ENCODE data around the gene CYTH3.

Gene CYTH3

GRCh38 chr7:6256677-6257535, 15.5 kb downstream of the CYTH3 start:
- no peak overlapping the region for H3K4me3 ChIP-seq (ENCODE audit: low read length in 2 of 2)
- H3K4me1 ChIP-seq (ENCODE audit: control insufficient read depth, insufficient read depth, low read length): peaks cover 10% of the 10 kb centered on the region
- H3K9me3 ChIP-seq (ENCODE audit: control insufficient read depth in 2 of 2, low read length in 2 of 2): no peaks in the 10 kb centered on the region
- H3K36me3 ChIP-seq (ENCODE audit: control insufficient read depth in 2 of 2, insufficient read depth in 2 of 2, low read length in 2 of 2): no peaks in the 10 kb centered on the region
- H3K27ac ChIP-seq (ENCODE audit: low read length): no peak overlapping the region
- no peaks in the 10 kb centered on the region for H3K27me3 ChIP-seq (ENCODE audit: control insufficient read depth in 1 of 2, insufficient read depth in 2 of 2, low read length in 2 of 2)
- no peak overlapping the region for H3K9ac ChIP-seq (ENCODE audit: low read length in 2 of 2)

- Histone ChIP-seq H3K4me3 (ENCODE audit: low read length in 2 of 2) (peak overlapping the region in 1 of 2 donors; percentile 9), H3K9me3 (ENCODE audit: control insufficient read depth in 2 of 2, low read length in 2 of 2) (no peaks in the 10 kb centered on the region), H3K36me3 (ENCODE audit: control insufficient read depth in 2 of 2, insufficient read depth in 2 of 2, low read length in 2 of 2) (no peaks in the 10 kb centered on the region), H3K4me1 (ENCODE audit: control insufficient read depth, insufficient read depth, low read length) (peaks cover 10% of the 10 kb centered on the region), H3K27me3 (ENCODE audit: control insufficient read depth in 1 of 2, insufficient read depth in 2 of 2, low read length in 2 of 2) (no peaks in the 10 kb centered on the region), H3K9ac (ENCODE audit: low read length in 2 of 2) (no peak overlapping the region), H3K27ac (ENCODE audit: low read length) (no peak overlapping the region)
Measured at GRCh38 chr7:6256109-6256483, 16.3 kb downstream of the CYTH3 start.

GRCh38 chr7:6254866-6255265, 17.6 kb downstream of the CYTH3 start:
- H3K9me3 ChIP-seq (ENCODE audit: control insufficient read depth in 2 of 2, low read length in 2 of 2): no peaks in the 10 kb centered on the region
- H3K36me3 ChIP-seq (ENCODE audit: control insufficient read depth in 2 of 2, insufficient read depth in 2 of 2, low read length in 2 of 2): no peaks in the 10 kb centered on the region
- H3K27ac ChIP-seq (ENCODE audit: low read length): no peak overlapping the region
- no peak overlapping the region for H3K4me3 ChIP-seq (ENCODE audit: low read length in 2 of 2)
- peaks cover 5% of the 10 kb centered on the region for H3K4me1 ChIP-seq (ENCODE audit: control insufficient read depth, insufficient read depth, low read length)
- H3K9ac ChIP-seq (ENCODE audit: low read length in 2 of 2): no peak overlapping the region
- no peaks in the 10 kb centered on the region for H3K27me3 ChIP-seq (ENCODE audit: control insufficient read depth in 1 of 2, insufficient read depth in 2 of 2, low read length in 2 of 2)

DNA sequence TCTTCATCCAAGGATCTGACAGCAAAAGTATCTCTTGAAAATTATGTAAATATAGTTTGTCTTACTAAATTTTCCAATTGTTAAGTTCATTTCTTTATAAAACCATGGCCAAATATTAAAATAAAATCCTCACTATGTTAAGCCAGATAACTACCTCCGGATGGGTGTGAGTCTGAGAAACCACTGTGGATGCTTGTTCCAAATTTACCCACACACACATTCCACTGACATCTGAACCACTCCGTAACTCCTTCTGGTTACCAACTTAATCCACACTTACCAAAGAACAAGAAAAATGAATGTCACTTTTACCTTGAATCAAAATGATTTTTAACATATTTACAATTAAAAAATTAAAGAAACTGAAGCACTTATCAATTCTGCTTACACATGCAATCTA, 19.7 kb downstream of the CYTH3 start:
- Histone ChIP-seq H3K4me1 (ENCODE audit: control insufficient read depth, insufficient read depth, low read length) (peaks cover under 1% of the 10 kb centered on the region), H3K27ac (ENCODE audit: low read length) (no peak overlapping the region)

DNA sequence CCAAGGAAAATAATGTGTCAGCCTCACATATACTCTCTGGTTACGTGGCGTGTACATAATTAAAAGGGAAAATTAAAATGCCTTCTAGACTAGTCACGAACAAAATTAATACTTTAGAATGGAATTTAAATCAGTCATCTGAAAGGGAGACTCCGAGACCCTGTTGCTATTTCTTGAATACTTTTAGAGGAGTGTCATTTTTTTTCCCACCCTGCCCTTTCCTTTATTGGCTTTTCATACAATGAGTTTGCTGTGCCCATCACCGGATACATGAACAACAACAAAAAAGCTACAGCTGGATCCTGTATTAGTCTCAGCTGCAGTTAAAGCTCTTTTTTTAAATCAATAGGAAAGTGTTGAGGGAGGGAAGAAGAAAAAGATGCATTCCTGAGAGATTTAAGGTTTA, 20.1 kb downstream of the CYTH3 start:
- Histone ChIP-seq H3K4me3 (ENCODE audit: low read length in 2 of 2) (no peak overlapping the region), H3K27me3 (ENCODE audit: control insufficient read depth in 1 of 2, insufficient read depth in 2 of 2, low read length in 2 of 2) (no peaks in the 10 kb centered on the region), H3K9ac (ENCODE audit: low read length in 2 of 2) (no peak overlapping the region), H3K9me3 (ENCODE audit: control insufficient read depth in 2 of 2, low read length in 2 of 2) (no peaks in the 10 kb centered on the region), H3K27ac (ENCODE audit: low read length) (no peak overlapping the region), H3K4me1 (ENCODE audit: control insufficient read depth, insufficient read depth, low read length) (peaks cover 3% of the 10 kb centered on the region), H3K36me3 (ENCODE audit: control insufficient read depth in 2 of 2, insufficient read depth in 2 of 2, low read length in 2 of 2) (no peaks in the 10 kb centered on the region)

More for the DNA sequence above, 19.7 kb downstream of the CYTH3 start:
- Histone ChIP-seq H3K9ac (ENCODE audit: low read length in 2 of 2) (no peak overlapping the region), H3K36me3 (ENCODE audit: control insufficient read depth in 2 of 2, insufficient read depth in 2 of 2, low read length in 2 of 2) (no peaks in the 10 kb centered on the region), H3K27me3 (ENCODE audit: control insufficient read depth in 1 of 2, insufficient read depth in 2 of 2, low read length in 2 of 2) (no peaks in the 10 kb centered on the region), H3K9me3 (ENCODE audit: control insufficient read depth in 2 of 2, low read length in 2 of 2) (no peaks in the 10 kb centered on the region), H3K4me3 (ENCODE audit: low read length in 2 of 2) (no peak overlapping the region)

DNA sequence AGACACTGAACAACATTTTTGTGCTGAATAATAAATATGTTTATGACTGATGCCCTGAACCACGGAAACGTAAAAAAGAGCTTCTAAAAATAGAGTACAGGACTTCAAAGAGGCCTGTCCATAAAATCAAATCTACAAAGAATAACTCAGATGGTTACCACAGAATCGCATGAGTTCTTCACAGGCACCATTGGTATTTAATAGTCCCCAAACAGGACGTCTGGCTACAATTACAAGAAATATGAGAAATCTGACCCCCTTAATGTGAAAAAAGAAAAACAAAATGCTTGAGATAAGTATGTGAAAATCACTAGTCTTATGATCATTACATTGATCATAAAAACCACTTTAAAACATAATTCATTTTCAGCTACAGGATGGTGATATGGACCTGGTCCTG, 20.8 kb downstream of the CYTH3 start:
- no peak overlapping the region for H3K4me3 ChIP-seq (ENCODE audit: low read length in 2 of 2)
- no peak overlapping the region for H3K27ac ChIP-seq (ENCODE audit: low read length)
- H3K9me3 ChIP-seq (ENCODE audit: control insufficient read depth in 2 of 2, low read length in 2 of 2): no peaks in the 10 kb centered on the region
- H3K27me3 ChIP-seq (ENCODE audit: control insufficient read depth in 1 of 2, insufficient read depth in 2 of 2, low read length in 2 of 2): no peaks in the 10 kb centered on the region
- no peak overlapping the region for H3K9ac ChIP-seq (ENCODE audit: low read length in 2 of 2)
- H3K36me3 ChIP-seq (ENCODE audit: control insufficient read depth in 2 of 2, insufficient read depth in 2 of 2, low read length in 2 of 2): no peaks in the 10 kb centered on the region
- peaks cover 7% of the 10 kb centered on the region for H3K4me1 ChIP-seq (ENCODE audit: control insufficient read depth, insufficient read depth, low read length)

DNA sequence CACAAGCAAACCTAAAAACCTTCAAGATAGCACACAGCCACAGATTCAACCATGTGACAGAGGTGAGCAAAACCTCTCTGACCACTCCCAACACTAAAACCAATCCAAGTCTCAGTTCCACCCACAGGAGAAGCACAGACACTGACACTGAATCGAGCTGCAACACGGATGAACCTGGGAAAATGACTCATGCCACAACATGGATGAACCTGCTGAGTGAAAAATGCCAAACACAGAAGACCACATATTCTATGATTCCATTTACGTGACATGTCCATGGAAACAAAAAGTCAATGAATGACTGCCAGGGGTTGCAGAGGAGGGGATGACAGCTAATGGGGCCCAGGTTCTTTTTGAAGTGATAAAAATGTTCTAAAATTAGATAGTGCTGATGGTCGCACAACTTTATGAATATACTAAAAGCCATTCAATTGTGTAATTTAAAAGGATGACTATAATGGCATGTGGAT, 22.0 kb downstream of the CYTH3 start:
- Histone ChIP-seq H3K36me3 (ENCODE audit: control insufficient read depth in 2 of 2, insufficient read depth in 2 of 2, low read length in 2 of 2) (no peaks in the 10 kb centered on the region), H3K27ac (ENCODE audit: low read length) (no peak overlapping the region), H3K27me3 (ENCODE audit: control insufficient read depth in 1 of 2, insufficient read depth in 2 of 2, low read length in 2 of 2) (no peaks in the 10 kb centered on the region), H3K4me1 (ENCODE audit: control insufficient read depth, insufficient read depth, low read length) (peaks cover 7% of the 10 kb centered on the region), H3K9ac (ENCODE audit: low read length in 2 of 2) (no peak overlapping the region), H3K4me3 (ENCODE audit: low read length in 2 of 2) (no peak overlapping the region), H3K9me3 (ENCODE audit: control insufficient read depth in 2 of 2, low read length in 2 of 2) (no peaks in the 10 kb centered on the region)

DNA sequence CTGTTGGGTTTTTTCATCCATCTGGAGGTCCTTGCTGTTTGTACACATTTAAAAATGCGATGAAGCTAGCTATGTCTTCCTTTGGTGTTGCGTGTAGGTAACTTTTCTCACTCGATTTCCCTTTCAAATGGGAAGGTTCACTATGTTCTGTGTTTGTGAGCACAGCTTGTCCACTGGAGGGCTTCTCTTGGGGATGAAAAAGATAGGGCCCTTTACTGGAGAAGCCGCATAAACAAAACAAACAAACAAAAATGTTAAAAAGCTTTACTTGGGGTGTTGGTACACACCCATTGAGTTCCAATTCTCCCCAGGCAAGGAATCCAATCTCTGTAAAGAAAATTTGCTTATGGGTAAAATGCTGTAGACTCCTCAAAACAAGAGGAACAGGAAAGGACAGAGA, 23.4 kb downstream of the CYTH3 start:
- H3K9ac ChIP-seq (ENCODE audit: low read length in 2 of 2): no peak overlapping the region
- peaks cover 7% of the 10 kb centered on the region for H3K4me1 ChIP-seq (ENCODE audit: control insufficient read depth, insufficient read depth, low read length)
- no peak overlapping the region for H3K4me3 ChIP-seq (ENCODE audit: low read length in 2 of 2)
- no peaks in the 10 kb centered on the region for H3K36me3 ChIP-seq (ENCODE audit: control insufficient read depth in 2 of 2, insufficient read depth in 2 of 2, low read length in 2 of 2)
- no peaks in the 10 kb centered on the region for H3K9me3 ChIP-seq (ENCODE audit: control insufficient read depth in 2 of 2, low read length in 2 of 2)
- H3K27ac ChIP-seq (ENCODE audit: low read length): no peak overlapping the region
- no peaks in the 10 kb centered on the region for H3K27me3 ChIP-seq (ENCODE audit: control insufficient read depth in 1 of 2, insufficient read depth in 2 of 2, low read length in 2 of 2)

- Histone ChIP-seq H3K9me3 (ENCODE audit: control insufficient read depth in 2 of 2, low read length in 2 of 2) (no peaks in the 10 kb centered on the region), H3K27ac (ENCODE audit: low read length) (no peak overlapping the region), H3K9ac (ENCODE audit: low read length in 2 of 2) (no peak overlapping the region), H3K4me1 (ENCODE audit: control insufficient read depth, insufficient read depth, low read length) (peaks cover 7% of the 10 kb centered on the region), H3K4me3 (ENCODE audit: low read length in 2 of 2) (no peak overlapping the region), H3K27me3 (ENCODE audit: control insufficient read depth in 1 of 2, insufficient read depth in 2 of 2, low read length in 2 of 2) (no peaks in the 10 kb centered on the region), H3K36me3 (ENCODE audit: control insufficient read depth in 2 of 2, insufficient read depth in 2 of 2, low read length in 2 of 2) (no peaks in the 10 kb centered on the region)
Measured at GRCh38 chr7:6248581-6248980, 23.8 kb downstream of the CYTH3 start.

- no peaks in the 10 kb centered on the region for H3K9me3 ChIP-seq (ENCODE audit: control insufficient read depth in 2 of 2, low read length in 2 of 2)
- no peaks in the 10 kb centered on the region for H3K27me3 ChIP-seq (ENCODE audit: control insufficient read depth in 1 of 2, insufficient read depth in 2 of 2, low read length in 2 of 2)
- no peaks in the 10 kb centered on the region for H3K36me3 ChIP-seq (ENCODE audit: control insufficient read depth in 2 of 2, insufficient read depth in 2 of 2, low read length in 2 of 2)
- no peak overlapping the region for H3K9ac ChIP-seq (ENCODE audit: low read length in 2 of 2)
- no peak overlapping the region for H3K4me3 ChIP-seq (ENCODE audit: low read length in 2 of 2)
- peaks cover 7% of the 10 kb centered on the region for H3K4me1 ChIP-seq (ENCODE audit: control insufficient read depth, insufficient read depth, low read length)
- no peak overlapping the region for H3K27ac ChIP-seq (ENCODE audit: low read length)
Measured at GRCh38 chr7:6246251-6246917, 26.0 kb downstream of the CYTH3 start.

DNA sequence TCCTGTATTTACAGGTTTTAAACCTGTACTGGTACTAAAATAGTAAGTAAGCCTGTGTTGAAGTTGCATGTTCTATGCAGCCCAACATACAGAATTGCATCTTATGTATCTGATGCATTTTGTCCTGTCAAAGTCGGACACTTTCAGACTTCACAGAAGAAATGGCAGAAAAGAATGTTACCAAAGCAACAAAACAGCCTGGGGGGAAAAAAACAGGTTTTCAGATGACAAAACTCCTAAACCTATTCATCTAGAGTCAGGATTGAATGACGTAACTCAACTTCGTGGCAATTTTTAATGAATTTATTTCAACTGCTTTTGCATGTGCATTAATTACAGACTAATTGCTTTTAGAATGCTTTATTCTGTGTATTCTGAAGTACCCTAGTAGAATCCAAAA, 28.4 kb downstream of the CYTH3 start:
- Histone ChIP-seq H3K9me3 (ENCODE audit: control insufficient read depth in 2 of 2, low read length in 2 of 2) (no peaks in the 10 kb centered on the region), H3K4me1 (ENCODE audit: control insufficient read depth, insufficient read depth, low read length) (peaks cover 7% of the 10 kb centered on the region), H3K4me3 (ENCODE audit: low read length in 2 of 2) (no peak overlapping the region), H3K36me3 (ENCODE audit: control insufficient read depth in 2 of 2, insufficient read depth in 2 of 2, low read length in 2 of 2) (no peaks in the 10 kb centered on the region), H3K27ac (ENCODE audit: low read length) (no peak overlapping the region), H3K27me3 (ENCODE audit: control insufficient read depth in 1 of 2, insufficient read depth in 2 of 2, low read length in 2 of 2) (no peaks in the 10 kb centered on the region), H3K9ac (ENCODE audit: low read length in 2 of 2) (no peak overlapping the region)

Measured in stomach smooth muscle (tissue), 2 donors.